Panc1 (cell line): ENCODE results near the gene FJX1. TPM values are rescaled to one million over a fixed set of nuclear protein-coding genes. Genes with fewer than 3 reads are reported as not detected.

ENCODE experiments used
- total RNA-seq: library from RNA; stranded (reverse); gene quantifications from one replicate; pipeline ENCODE4 v1.2.1, GENCODE V29; 2021; ENCODE audit not compliant: unreplicated experiment

Gene FJX1
- total RNA-seq, 1 experiment from 2014 or later: 31.1 TPM

Other genes with a start within 250 kb of the FJX1 start
- 0.21 TPM for gene SLC1A2, start 198.9 kb upstream of the FJX1 start, total RNA-seq
- gene PAMR1, start 92.8 kb upstream of the FJX1 start, total RNA-seq: 0.13 TPM
- 80.3 TPM for gene TRIM44, start 44.3 kb downstream of the FJX1 start, total RNA-seq